OCI-LY3 (cell line): ENCODE data around the gene CIAPIN1.

ENCODE experiments used
- EZH2phosphoT487 ChIP-seq: fragments of 200-600 bp; shearing (Covaris generic); IDR thresholded peaks from 2 replicates; pipeline ENCODE4 v1.6.1; 2018; ENCODE audit warnings: antibody characterized with exemption, mixed run types, low read depth
- TF ChIP-seq, protein P1 (sequence below): fragments of 200-600, 300-600 bp; sonication (generic); IDR thresholded peaks from 2 replicates; pipeline ENCODE4 v1.5.1; 2014; ENCODE audit warnings: antibody characterized with exemption, low read length, low read depth

- TF ChIP-seq, protein P1, sequence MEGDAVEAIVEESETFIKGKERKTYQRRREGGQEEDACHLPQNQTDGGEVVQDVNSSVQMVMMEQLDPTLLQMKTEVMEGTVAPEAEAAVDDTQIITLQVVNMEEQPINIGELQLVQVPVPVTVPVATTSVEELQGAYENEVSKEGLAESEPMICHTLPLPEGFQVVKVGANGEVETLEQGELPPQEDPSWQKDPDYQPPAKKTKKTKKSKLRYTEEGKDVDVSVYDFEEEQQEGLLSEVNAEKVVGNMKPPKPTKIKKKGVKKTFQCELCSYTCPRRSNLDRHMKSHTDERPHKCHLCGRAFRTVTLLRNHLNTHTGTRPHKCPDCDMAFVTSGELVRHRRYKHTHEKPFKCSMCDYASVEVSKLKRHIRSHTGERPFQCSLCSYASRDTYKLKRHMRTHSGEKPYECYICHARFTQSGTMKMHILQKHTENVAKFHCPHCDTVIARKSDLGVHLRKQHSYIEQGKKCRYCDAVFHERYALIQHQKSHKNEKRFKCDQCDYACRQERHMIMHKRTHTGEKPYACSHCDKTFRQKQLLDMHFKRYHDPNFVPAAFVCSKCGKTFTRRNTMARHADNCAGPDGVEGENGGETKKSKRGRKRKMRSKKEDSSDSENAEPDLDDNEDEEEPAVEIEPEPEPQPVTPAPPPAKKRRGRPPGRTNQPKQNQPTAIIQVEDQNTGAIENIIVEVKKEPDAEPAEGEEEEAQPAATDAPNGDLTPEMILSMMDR = no peak
- TF ChIP-seq EZH2phosphoT487 = no peak
Measured at GRCh38 chr16:57469046-57469445, 21.9 kb upstream of the CIAPIN1 start.
